Adrenal gland (tissue), 12 donors: ENCODE results near the gene SCFD1. TPM values are rescaled to one million over a fixed set of nuclear protein-coding genes. Genes with fewer than 3 reads are reported as not detected.
"Not testable (repeated sequence)": the region's sequence is repeated elsewhere in the genome, so short reads cannot be mapped to it uniquely, and the experiment has no call there.

Experiments used
- DNase-seq, 7 donors: peaks; one replicate each; pipeline ENCODE4 v3.0.0-alpha.2; 2019 to 2020
- H3K27ac ChIP-seq, 5 donors: fragments of 200-600 bp; sonication (generic) in 4 of 5; 1 replicate in 3 of 5; 2 replicates in 2 of 5; pipeline versions ENCODE4 v1.5.1 to v1.8.0; 2016 to 2020; ENCODE audit warnings: mild to moderate bottlenecking in 1 of 5
- H3K27me3 ChIP-seq: fragments of 200-600 bp; 2 replicates; pipeline ENCODE4 v1.8.0; 2021
- H3K36me3 ChIP-seq, 2 donors: fragments of 200-600 bp; replicated peaks in 1 of 2; 1 replicate in 1 of 2; 2 replicates in 1 of 2; pipeline versions ENCODE4 v1.5.1 to v1.8.0; 2018 to 2022
- H3K4me1 ChIP-seq, 2 donors: fragments of 200-600 bp; replicated peaks in 1 of 2; 1 replicate in 1 of 2; 2 replicates in 1 of 2; pipeline versions ENCODE4 v1.5.1 to v1.8.0; 2018 to 2021
- H3K4me3 ChIP-seq, 4 donors: fragments of 200-600 bp; sonication (generic) in 3 of 4; one replicate each; pipeline ENCODE4 v1.5.1; 2016 to 2018
- H3K9me3 ChIP-seq, 3 donors: fragments of 200-600 bp; sonication (generic) in 1 of 3; replicated peaks in 1 of 3; 1 replicate in 2 of 3; 2 replicates in 1 of 3; pipeline versions ENCODE4 v1.5.1 to v1.8.0; 2016 to 2021
- CTCF ChIP-seq, 6 experiments: fragments of 450-650 bp in 4 of 6; fragments of 200-600 bp in 2 of 6; sonication (generic) in 1 of 6; IDR thresholded peaks; 1 replicate in 5 of 6; 2 replicates in 1 of 6; pipeline versions ENCODE4 v1.5.1 to v1.8.0; 2016 to 2021; ENCODE audit warnings: antibody characterized with exemption in 6 of 6, mild to moderate bottlenecking in 2 of 6, moderate library complexity in 1 of 6
- POLR2A ChIP-seq, 2 donors: fragments of 450-650 bp; IDR thresholded peaks; one replicate each; pipeline ENCODE4 v1.6.1; 2017; ENCODE audit warnings: antibody characterized with exemption in 2 of 2, mild to moderate bottlenecking in 2 of 2, moderate library complexity in 1 of 2
- WGBS, 4 donors: extraction: QIAGEN DNeasy Blood & Tissue Kit in 2 of 4; methylation state at CpG; one replicate each; pipeline versions ENCODE4 v1.1.5 to v1.1.7; 2013 to 2017; 5-methylcytosine and 5-hydroxymethylcytosine counted together
- intact Hi-C, 2 donors: fragments of 100-400 bp; cut with DNase I; formaldehyde crosslinking; loops; one replicate each; pipeline versions ENCODE4 v1.14.1 to v1.15.0; 2022 to 2023
- polyA plus RNA-seq, 3 donors: library from polyadenylated mRNA; stranded (reverse); fragments of 200-250 nt in 2 of 3; fragments of 350-450 nt in 1 of 3; fragmentation: Illumina TruSeq in 1 of 3; extraction: RNeasy Lipid Tissue Mini Kit (QIAGEN cat#74804) in 1 of 3; gene quantifications; one replicate each; pipeline ENCODE4 v1.2.3, GENCODE V29; 2013 to 2014
- total RNA-seq, 9 donors: library from RNA; depleted of rRNA in 4 of 9; stranded (reverse); fragments of >200 nt in 4 of 9; fragments of 120-200 nt in 1 of 9; fragmentation: NEBNext Ultra II Directional in 1 of 9; extraction: Animal tissue kit (Norgen Biotek cat#: 25700) in 1 of 9; gene quantifications; one replicate each; pipeline versions ENCODE4 v1.1.0 to v1.2.4, GENCODE V29; 2013 to 2023
- donor health status: healthy with polysubstance abuse.
- donor health status: Bipolar disorder and iron deficiency.
- donor health status: DM: yes; HTN: yes; CAD: no.
- donor health status: DM: no; HTN: no; CAD: no.
- donor health status: DM: no; HTN: no; CAD: no.
- donor health status: DM: yes; HTN: yes; CAD: no.

SCFD1 gene
- total and polyA plus RNA-seq, 12 donors = 22.9 to 147 (median 77.7) TPM

GRCh38 chr14:30638926-30639325 is 16.8 kb downstream of the SCFD1 start:
- no peak for TF ChIP-seq CTCF (IDR thresholded peaks at IDR 0.05)
- TF ChIP-seq POLR2A (IDR thresholded peaks at IDR 0.05) = no peak
- Histone ChIP-seq H3K36me3 (peaks cover 0 to 26% of the 10 kb centered on the region in 2 donors), H3K4me3 (no peak overlapping the region), H3K27ac (no peak overlapping the region), H3K9me3 (no peaks in the 10 kb centered on the region), H3K4me1 (peaks cover 0 to 19% of the 10 kb centered on the region in 2 donors), H3K27me3 (no peaks in the 10 kb centered on the region)
- WGBS, 4 donors = 56 to 79% (median 68%) methylated on average over 3 of the region's 3 CpGs
- DNase-seq = peak in 2 of 7 donors; percentile 6 to 16
- intact Hi-C loops = no loop called here

GRCh38 chr14:30641207-30641606 is 19.1 kb downstream of the SCFD1 start:
- no peaks in the 10 kb centered on the region for H3K27me3 ChIP-seq
- peaks cover 0 to 19% of the 10 kb centered on the region in 2 donors for H3K4me1 ChIP-seq
- H3K4me3 ChIP-seq = no peak overlapping the region
- H3K36me3 ChIP-seq = peaks cover 0 to 16% of the 10 kb centered on the region in 2 donors
- no peak overlapping the region for H3K27ac ChIP-seq
- WGBS, 4 donors = 92 to 100% (median 97%) methylated on average over 1 of the region's 1 CpG
- H3K9me3 ChIP-seq = peaks cover 0 to 4% (median 0%) of the 10 kb centered on the region in 3 donors
- no peak for DNase-seq
- intact Hi-C loops = no loop called here
- TF ChIP-seq CTCF (IDR thresholded peaks at IDR 0.05) (no peak), POLR2A (IDR thresholded peaks at IDR 0.05) (no peak)

GRCh38 chr14:30644462-30644861 is 22.3 kb downstream of the SCFD1 start:
- whole genome bisulfite sequencing, 4 donors = 94 to 100% (median 99%) methylated on average over 5 of the region's 5 CpGs
- Histone ChIP-seq H3K4me1 (peaks cover 0 to 11% of the 10 kb centered on the region in 2 donors), H3K36me3 (peaks cover 0 to 21% of the 10 kb centered on the region in 2 donors)
- H3K9me3 ChIP-seq, H3K4me3 ChIP-seq, H3K27ac ChIP-seq, DNase-seq, intact Hi-C loops, H3K27me3 ChIP-seq: not testable (repeated sequence)

- 95 to 100% (median 98%) methylated on average over 2 of the region's 2 CpGs for WGBS, 4 donors
- intact Hi-C loops = no loop called here
- Histone ChIP-seq H3K27me3 (no peaks in the 10 kb centered on the region), H3K27ac (no peak overlapping the region), H3K4me1 (peaks cover 0 to 4% of the 10 kb centered on the region in 2 donors), H3K9me3 (peaks cover 0 to 4% (median 0%) of the 10 kb centered on the region in 3 donors), H3K36me3 (peaks cover 0 to 31% of the 10 kb centered on the region in 2 donors), H3K4me3 (no peak overlapping the region)
- no peak for TF ChIP-seq CTCF (IDR thresholded peaks at IDR 0.05)
- no peak for TF ChIP-seq POLR2A (IDR thresholded peaks at IDR 0.05)
- no peak for DNase-seq
Measured at GRCh38 chr14:30645600-30645999, 23.5 kb downstream of the SCFD1 start.

- H3K36me3 ChIP-seq = peaks cover 0 to 48% of the 10 kb centered on the region in 2 donors
- no peak for DNase-seq
- H3K4me1 ChIP-seq = no peaks in the 10 kb centered on the region
- H3K27me3 ChIP-seq = no peaks in the 10 kb centered on the region
- no peak overlapping the region for H3K27ac ChIP-seq
- no peak overlapping the region for H3K4me3 ChIP-seq
- intact Hi-C loops = no loop called here
- peaks cover 0 to 4% (median 0%) of the 10 kb centered on the region in 3 donors for H3K9me3 ChIP-seq
- TF ChIP-seq POLR2A (IDR thresholded peaks at IDR 0.05) (no peak), CTCF (IDR thresholded peaks at IDR 0.05) (no peak)
- 80 to 98% (median 95%) methylated on average over 1 to 2 of the region's 2 CpGs for WGBS, 4 donors
Measured at GRCh38 chr14:30648471-30648870, 26.4 kb downstream of the SCFD1 start.
